SK-N-SH treated with all-trans-retinoic acid at 6 μM for 48 hours (cell line): ENCODE data around the gene LAMTOR2.

Experiments used
- ARNTL ChIP-seq: fragments of 450-650 bp; formaldehyde crosslinking; IDR thresholded peaks from 2 replicates; pipeline ENCODE4 v1.5.0; 2020; ENCODE audit warnings: low read depth, mild to moderate bottlenecking, moderate library complexity, borderline replicate concordance
- CREB5 ChIP-seq: fragments of 250-450 bp; sonication (Bioruptor Pico); IDR thresholded peaks from 2 replicates; pipeline ENCODE4 v1.5.1; 2020; ENCODE audit warnings: low read depth, mild to moderate bottlenecking, moderate library complexity
- ESRRG ChIP-seq: fragments of 250-450 bp; sonication (Bioruptor Pico); IDR thresholded peaks from 2 replicates; pipeline ENCODE4 v1.6.1; 2021; ENCODE audit warnings: mild to moderate bottlenecking
- PPARA ChIP-seq: fragments of 250-450 bp; sonication (Bioruptor Pico); IDR thresholded peaks from 2 replicates; pipeline ENCODE4 v1.5.0; 2020; ENCODE audit warnings: mild to moderate bottlenecking, borderline replicate concordance
- TOX ChIP-seq: fragments of 250-450 bp; sonication (Bioruptor Pico); IDR thresholded peaks from 2 replicates; pipeline ENCODE4 v1.8.0; 2021; ENCODE audit warnings: mild to moderate bottlenecking, moderate library complexity, borderline replicate concordance
- ZFP3 ChIP-seq: fragments of 250-450 bp; sonication (Bioruptor Pico); IDR thresholded peaks from 2 replicates; pipeline ENCODE4 v1.5.0; 2020; ENCODE audit warnings: mild to moderate bottlenecking, moderate library complexity
- ZFP30 ChIP-seq: fragments of 450-650 bp; formaldehyde crosslinking; IDR thresholded peaks from 2 replicates; pipeline ENCODE4 v1.5.0; 2022; ENCODE audit warnings: mild to moderate bottlenecking, moderate library complexity
- TF ChIP-seq, protein P1 (sequence below): fragments of 250-450 bp; sonication (Bioruptor Pico); IDR thresholded peaks from 2 replicates; pipeline ENCODE4 v1.8.0; 2020; ENCODE audit warnings: mild to moderate bottlenecking, moderate library complexity, borderline replicate concordance
- TF ChIP-seq, protein P2 (sequence below): fragments of 250-450 bp; sonication (Bioruptor Pico); IDR thresholded peaks from 2 replicates; pipeline ENCODE4 v1.5.0; 2020; ENCODE audit warnings: mild to moderate bottlenecking, moderate library complexity
- TF ChIP-seq, protein P3 (sequence below): fragments of 250-450 bp; sonication (Bioruptor Pico); IDR thresholded peaks from 2 replicates; pipeline ENCODE4 v1.8.0; 2021; ENCODE audit warnings: low read depth, mild to moderate bottlenecking, moderate library complexity, borderline replicate concordance

DNA sequence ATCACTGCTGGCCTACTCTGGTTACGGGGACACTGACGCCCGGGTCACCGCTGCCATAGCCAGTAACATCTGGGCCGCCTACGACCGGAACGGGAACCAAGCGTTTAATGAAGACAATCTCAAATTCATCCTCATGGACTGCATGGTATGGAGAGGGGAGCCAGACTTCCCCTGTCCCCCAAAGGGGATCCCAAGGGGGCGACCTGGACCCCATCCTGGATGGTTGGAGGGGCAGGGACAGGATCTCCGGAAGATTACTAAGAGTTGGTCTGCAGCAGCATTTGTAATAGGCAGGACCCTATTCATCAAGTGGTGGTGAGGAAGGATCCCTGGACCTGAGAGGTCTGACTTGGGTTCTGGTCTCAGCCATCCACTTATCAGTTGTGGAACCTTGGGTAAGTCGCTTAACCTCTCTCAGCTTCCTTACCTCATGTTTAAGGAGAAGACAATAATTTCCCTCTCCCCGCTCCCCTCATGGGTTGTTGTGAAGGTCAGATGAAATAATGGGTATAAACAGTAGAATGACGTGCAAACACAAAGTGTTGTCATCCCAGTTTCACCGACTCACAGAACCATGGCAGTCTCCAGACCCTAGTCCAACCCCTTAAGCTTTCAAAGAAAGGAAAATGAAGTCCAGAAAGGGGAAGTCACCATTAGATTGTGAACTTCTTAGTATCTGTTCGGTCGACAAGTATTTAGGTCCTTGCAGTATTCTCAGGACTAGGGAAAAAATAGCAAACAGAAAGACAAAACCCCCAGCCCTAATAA is 883 bp downstream of the LAMTOR2 start:
- TF ChIP-seq ARNTL (CRISPR knock-in tag) (no peak), ZFP30 (no peak), CREB5 (CRISPR knock-in tag) (no peak), PPARA (CRISPR knock-in tag) (no peak), ZFP3 (CRISPR knock-in tag) (no peak), ESRRG (no peak), TOX (CRISPR knock-in tag) (no peak)
- TF ChIP-seq, protein P1, sequence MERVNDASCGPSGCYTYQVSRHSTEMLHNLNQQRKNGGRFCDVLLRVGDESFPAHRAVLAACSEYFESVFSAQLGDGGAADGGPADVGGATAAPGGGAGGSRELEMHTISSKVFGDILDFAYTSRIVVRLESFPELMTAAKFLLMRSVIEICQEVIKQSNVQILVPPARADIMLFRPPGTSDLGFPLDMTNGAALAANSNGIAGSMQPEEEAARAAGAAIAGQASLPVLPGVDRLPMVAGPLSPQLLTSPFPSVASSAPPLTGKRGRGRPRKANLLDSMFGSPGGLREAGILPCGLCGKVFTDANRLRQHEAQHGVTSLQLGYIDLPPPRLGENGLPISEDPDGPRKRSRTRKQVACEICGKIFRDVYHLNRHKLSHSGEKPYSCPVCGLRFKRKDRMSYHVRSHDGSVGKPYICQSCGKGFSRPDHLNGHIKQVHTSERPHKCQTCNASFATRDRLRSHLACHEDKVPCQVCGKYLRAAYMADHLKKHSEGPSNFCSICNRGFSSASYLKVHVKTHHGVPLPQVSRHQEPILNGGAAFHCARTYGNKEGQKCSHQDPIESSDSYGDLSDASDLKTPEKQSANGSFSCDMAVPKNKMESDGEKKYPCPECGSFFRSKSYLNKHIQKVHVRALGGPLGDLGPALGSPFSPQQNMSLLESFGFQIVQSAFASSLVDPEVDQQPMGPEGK (CRISPR knock-in tag): no peak
- TF ChIP-seq, protein P2, sequence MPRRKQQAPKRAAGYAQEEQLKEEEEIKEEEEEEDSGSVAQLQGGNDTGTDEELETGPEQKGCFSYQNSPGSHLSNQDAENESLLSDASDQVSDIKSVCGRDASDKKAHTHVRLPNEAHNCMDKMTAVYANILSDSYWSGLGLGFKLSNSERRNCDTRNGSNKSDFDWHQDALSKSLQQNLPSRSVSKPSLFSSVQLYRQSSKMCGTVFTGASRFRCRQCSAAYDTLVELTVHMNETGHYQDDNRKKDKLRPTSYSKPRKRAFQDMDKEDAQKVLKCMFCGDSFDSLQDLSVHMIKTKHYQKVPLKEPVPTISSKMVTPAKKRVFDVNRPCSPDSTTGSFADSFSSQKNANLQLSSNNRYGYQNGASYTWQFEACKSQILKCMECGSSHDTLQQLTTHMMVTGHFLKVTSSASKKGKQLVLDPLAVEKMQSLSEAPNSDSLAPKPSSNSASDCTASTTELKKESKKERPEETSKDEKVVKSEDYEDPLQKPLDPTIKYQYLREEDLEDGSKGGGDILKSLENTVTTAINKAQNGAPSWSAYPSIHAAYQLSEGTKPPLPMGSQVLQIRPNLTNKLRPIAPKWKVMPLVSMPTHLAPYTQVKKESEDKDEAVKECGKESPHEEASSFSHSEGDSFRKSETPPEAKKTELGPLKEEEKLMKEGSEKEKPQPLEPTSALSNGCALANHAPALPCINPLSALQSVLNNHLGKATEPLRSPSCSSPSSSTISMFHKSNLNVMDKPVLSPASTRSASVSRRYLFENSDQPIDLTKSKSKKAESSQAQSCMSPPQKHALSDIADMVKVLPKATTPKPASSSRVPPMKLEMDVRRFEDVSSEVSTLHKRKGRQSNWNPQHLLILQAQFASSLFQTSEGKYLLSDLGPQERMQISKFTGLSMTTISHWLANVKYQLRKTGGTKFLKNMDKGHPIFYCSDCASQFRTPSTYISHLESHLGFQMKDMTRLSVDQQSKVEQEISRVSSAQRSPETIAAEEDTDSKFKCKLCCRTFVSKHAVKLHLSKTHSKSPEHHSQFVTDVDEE (CRISPR knock-in tag): no peak
- TF ChIP-seq, protein P3, sequence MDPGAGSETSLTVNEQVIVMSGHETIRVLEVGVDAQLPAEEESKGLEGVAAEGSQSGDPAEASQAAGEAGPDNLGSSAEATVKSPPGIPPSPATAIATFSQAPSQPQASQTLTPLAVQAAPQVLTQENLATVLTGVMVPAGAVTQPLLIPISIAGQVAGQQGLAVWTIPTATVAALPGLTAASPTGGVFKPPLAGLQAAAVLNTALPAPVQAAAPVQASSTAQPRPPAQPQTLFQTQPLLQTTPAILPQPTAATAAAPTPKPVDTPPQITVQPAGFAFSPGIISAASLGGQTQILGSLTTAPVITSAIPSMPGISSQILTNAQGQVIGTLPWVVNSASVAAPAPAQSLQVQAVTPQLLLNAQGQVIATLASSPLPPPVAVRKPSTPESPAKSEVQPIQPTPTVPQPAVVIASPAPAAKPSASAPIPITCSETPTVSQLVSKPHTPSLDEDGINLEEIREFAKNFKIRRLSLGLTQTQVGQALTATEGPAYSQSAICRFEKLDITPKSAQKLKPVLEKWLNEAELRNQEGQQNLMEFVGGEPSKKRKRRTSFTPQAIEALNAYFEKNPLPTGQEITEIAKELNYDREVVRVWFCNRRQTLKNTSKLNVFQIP: no peak
